Measurements from ENCODE around the gene ODAD3.
A peak's percentile ranks its signal among the peaks of the same experiment; 100 is the strongest.
"Not testable (repeated sequence)": the region's sequence is repeated elsewhere in the genome, so short reads cannot be mapped to it uniquely, and the experiment has no call there.

Gene ODAD3

DNA sequence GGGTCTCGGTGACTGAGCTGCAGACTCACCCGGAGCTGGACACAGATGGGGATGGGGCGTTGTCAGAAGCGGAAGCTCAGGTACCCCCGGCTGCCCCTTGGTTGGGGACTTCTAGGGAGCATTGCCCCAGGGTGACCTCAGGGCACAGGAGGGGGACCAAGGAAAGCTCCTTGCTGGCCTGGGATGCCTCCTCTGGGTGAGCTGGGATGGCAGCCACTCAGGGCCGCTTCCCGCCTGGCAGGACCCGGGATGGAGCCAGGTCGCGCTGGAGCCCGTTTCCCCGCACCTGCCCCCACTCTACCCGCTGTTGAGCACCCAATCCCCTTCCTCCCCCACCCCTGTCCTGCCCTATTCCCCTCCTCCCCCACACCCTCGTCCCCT, 11.3 kb upstream of the ODAD3 start:
- DNase-seq (ENCODE audit: low read depth), result no peak
- H3K4me3 ChIP-seq (ENCODE audit: low read length), result no peak overlapping the region
- TF ChIP-seq, protein P1, sequence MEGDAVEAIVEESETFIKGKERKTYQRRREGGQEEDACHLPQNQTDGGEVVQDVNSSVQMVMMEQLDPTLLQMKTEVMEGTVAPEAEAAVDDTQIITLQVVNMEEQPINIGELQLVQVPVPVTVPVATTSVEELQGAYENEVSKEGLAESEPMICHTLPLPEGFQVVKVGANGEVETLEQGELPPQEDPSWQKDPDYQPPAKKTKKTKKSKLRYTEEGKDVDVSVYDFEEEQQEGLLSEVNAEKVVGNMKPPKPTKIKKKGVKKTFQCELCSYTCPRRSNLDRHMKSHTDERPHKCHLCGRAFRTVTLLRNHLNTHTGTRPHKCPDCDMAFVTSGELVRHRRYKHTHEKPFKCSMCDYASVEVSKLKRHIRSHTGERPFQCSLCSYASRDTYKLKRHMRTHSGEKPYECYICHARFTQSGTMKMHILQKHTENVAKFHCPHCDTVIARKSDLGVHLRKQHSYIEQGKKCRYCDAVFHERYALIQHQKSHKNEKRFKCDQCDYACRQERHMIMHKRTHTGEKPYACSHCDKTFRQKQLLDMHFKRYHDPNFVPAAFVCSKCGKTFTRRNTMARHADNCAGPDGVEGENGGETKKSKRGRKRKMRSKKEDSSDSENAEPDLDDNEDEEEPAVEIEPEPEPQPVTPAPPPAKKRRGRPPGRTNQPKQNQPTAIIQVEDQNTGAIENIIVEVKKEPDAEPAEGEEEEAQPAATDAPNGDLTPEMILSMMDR (conservative IDR thresholded peaks at IDR 0.05; ENCODE audit: low read length), result no peak

DNA sequence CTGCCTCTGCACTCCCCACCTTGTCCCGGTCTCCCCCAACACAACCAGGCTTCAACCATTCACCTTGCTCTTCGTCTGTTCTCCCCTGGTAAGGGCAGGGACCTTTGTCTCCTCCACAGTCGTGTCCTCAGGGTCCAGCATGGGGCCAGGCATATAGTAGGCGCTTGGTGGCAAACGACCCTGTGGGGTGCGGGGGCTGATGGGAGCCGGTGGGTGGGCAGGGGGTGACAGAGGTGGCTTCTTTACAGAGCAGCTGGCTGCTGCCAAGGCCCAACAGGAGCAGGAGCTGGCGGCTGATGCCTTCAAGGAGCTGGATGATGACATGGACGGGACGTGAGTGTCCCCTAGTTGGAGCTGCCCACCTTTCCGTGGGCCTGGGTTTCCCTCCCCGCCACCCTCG, 10.2 kb upstream of the ODAD3 start:
- TF ChIP-seq, protein P1 (conservative IDR thresholded peaks at IDR 0.05; ENCODE audit: low read length), result no peak
- H3K4me3 ChIP-seq (ENCODE audit: low read length), result no peak overlapping the region
- DNase-seq (ENCODE audit: low read depth), result no peak

DNA sequence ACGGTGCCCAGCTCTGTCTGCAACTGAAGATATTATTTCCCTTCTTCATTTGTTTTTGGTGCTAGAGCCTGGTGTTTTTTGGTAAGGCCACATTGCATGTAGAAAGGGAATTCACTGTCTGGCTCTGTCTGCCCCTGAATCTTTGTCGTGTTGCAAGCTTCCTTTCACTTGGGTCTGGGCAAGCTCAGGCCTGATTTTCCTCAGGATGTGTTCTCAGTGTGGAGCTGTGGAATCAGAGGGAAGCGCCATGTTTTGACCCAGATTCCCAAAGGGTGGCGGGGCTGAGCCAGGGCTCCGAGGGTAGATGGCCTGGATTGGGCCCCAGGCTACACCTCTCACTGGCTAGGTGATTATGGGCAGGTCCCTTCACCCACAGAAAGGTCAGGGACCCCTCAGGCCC, 9.1 kb upstream of the ODAD3 start:
- no peak for DNase-seq (ENCODE audit: low read depth)
- TF ChIP-seq, protein P1 (conservative IDR thresholded peaks at IDR 0.05; ENCODE audit: low read length), result no peak
- H3K4me3 ChIP-seq (ENCODE audit: low read length), result no peak overlapping the region

DNA sequence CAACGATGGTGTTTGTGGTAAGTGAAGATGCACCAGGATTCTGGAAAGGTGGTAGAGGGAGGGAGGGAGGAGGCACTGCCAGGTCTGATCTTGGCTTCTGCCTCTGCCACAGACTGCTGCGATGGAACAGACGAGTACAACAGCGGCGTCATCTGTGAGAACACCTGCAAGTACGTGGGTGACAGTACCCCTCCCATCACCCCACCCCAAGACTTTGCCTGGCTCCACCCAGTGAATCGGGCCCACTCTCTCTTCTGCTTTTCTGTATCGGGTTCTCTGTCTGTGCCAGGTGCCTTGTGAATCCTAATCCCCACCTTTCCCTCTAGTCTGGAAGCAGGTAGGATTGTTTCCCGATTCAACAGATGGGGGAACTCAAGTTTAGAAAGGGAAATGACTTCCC, 3.0 kb upstream of the ODAD3 start:
- H3K4me3 ChIP-seq (ENCODE audit: low read length), result no peak overlapping the region
- DNase-seq (ENCODE audit: low read depth), result no peak
- TF ChIP-seq, protein P1 (conservative IDR thresholded peaks at IDR 0.05; ENCODE audit: low read length), result no peak

DNA sequence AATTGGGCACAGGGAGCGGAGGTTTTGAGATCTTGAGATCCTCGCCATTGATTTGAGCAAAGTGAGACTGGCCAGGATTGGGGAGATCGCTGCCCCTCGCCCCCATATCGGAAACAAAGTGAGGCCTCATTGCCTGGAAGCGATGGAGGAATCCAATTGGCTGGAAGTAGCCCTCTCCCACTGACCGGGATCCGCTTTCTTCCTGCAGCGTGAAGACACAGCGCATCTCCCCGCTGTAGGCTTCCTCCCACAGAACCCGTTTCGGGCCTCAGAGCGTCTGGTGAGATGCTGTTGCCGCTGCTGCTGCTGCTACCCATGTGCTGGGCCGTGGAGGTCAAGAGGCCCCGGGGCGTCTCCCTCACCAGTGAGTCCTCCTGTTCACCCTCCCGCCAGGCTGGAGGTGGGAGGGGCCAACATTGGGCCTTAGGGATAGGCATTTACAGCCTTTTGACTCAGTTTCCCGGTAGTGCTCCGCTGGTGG, 952 bp upstream of the ODAD3 start:
- H3K4me3 ChIP-seq (ENCODE audit: low read length), result peak overlapping the region; percentile 95
- DNase-seq (ENCODE audit: low read depth), result peak; percentile 9
- TF ChIP-seq, protein P1 (conservative IDR thresholded peaks at IDR 0.05; ENCODE audit: low read length), result no peak

DNA sequence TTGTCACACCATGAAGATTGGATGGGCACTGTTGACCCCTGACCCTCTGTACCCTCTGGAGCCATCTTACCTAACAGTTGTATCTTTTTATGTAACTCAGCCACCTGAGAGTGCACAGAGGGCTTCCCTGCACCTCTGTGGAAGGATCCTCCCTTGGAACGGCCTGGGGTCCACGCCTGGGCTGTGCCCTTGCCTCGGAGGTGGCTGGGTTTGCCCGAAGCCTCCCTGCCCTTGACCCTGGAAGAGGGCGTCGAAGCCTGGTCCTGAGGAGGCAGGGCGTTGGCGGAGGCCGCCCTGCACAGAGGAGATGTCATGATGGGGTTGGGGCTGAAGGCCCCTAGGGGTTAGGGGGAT, 241 bp downstream of the ODAD3 start:
- TF ChIP-seq, protein P1 (conservative IDR thresholded peaks at IDR 0.05; ENCODE audit: low read length), result no peak
- peak overlapping the region; percentile 61 for H3K4me3 ChIP-seq (ENCODE audit: low read length)
- DNase-seq (ENCODE audit: low read depth), result no peak

DNA sequence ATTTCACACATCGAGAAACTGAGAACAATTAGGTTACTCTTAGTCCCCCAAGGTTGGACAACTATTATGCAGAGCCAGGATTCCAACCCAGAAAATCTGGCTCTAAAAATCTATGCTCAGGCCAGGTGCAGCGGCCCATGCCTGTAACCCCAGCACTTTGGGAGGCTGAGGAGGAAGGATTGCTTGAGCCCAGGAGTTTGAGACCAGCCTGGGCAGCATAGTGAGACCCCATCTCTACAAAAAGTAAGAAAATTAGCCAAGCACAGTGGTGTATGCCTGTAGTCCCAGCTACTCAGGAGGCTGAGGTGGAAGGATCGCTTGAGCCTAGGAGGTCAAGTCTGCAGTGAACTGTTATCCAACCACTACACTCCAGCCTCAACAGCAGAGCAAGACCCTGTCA, 1.4 kb downstream of the ODAD3 start:
- DNase-seq (ENCODE audit: low read depth); H3K4me3 ChIP-seq (ENCODE audit: low read length): not testable (repeated sequence)

DNA sequence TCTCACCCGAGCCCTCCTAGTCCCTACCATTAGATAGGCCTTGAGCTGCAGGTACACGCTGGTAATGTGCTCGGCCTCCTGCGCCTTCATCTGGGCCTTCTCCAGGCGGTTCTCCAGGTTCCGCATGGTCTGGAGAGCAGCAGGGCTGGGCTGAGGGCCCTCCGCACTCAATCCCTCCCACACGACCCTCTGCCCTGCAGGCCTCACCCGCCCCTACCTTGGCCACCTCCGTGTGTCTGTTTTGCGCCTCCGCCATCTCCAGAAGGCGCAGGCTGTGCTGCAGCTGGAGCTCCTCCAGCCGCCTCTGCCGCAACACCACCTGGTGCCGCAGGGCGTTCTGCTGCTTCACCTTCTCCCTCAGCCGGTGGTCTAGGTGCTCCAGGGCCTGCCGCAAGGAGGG, 8.3 kb downstream of the ODAD3 start:
- DNase-seq (ENCODE audit: low read depth), result no peak
- TF ChIP-seq, protein P1 (conservative IDR thresholded peaks at IDR 0.05; ENCODE audit: low read length), result no peak
- H3K4me3 ChIP-seq (ENCODE audit: low read length), result no peak overlapping the region
